ENCODE results near the gene SIM1.

Gene SIM1

GRCh38 chr6:100464903-100465700 lies at the start of gene SIM1:
SIM1 (minus strand) TSS chr6:100464921; CDS start chr6:100463468, 1,453 bp downstream.
- DNase-seq = peak; percentile 47

GRCh38 chr6:100512203-100512862 lies 47.6 kb upstream of the SIM1 start:
- no peak for DNase-seq

- DNase-seq = no peak
These were observed 44.4 kb upstream of the SIM1 start for GRCh38 chr6:100509101-100509500.

- DNase-seq = no peak
These were observed 41.9 kb upstream of the SIM1 start for GRCh38 chr6:100506651-100507050.

- DNase-seq = no peak
These were observed 40.3 kb upstream of the SIM1 start for GRCh38 chr6:100504786-100505737.

GRCh38 chr6:100503043-100503705 lies 38.5 kb upstream of the SIM1 start:
- DNase-seq = no peak

- DNase-seq = no peak
These were observed 28.6 kb upstream of the SIM1 start for GRCh38 chr6:100493206-100493888.

GRCh38 chr6:100491952-100492670 lies 27.4 kb upstream of the SIM1 start:
- DNase-seq = no peak

- DNase-seq = no peak
These were observed 25.3 kb upstream of the SIM1 start for GRCh38 chr6:100490065-100490464.

- no peak for DNase-seq
These were observed 23.5 kb upstream of the SIM1 start for GRCh38 chr6:100488244-100488643.

GRCh38 chr6:100487638-100488037 lies 22.9 kb upstream of the SIM1 start:
- no peak for DNase-seq

- no peak for DNase-seq
These were observed 20.5 kb upstream of the SIM1 start for GRCh38 chr6:100485268-100485667.

GRCh38 chr6:100484474-100484873 lies 19.8 kb upstream of the SIM1 start:
- DNase-seq = no peak

GRCh38 chr6:100482698-100483097 lies 18.0 kb upstream of the SIM1 start:
- DNase-seq = no peak

- no peak for DNase-seq
These were observed 14.7 kb upstream of the SIM1 start for GRCh38 chr6:100479179-100480035.

- DNase-seq = no peak
These were observed 11.0 kb upstream of the SIM1 start for GRCh38 chr6:100475554-100476320.

GRCh38 chr6:100473182-100473581 lies 8.5 kb upstream of the SIM1 start:
- DNase-seq = no peak

- peak; percentile 37 for DNase-seq
These were observed 8.0 kb upstream of the SIM1 start for GRCh38 chr6:100472674-100473073.

- DNase-seq = no peak
These were observed 5.8 kb upstream of the SIM1 start for GRCh38 chr6:100470422-100471120.
